Astrocyte (in vitro differentiated cells and primary cell): Measurements from ENCODE around the gene SCT.

Experiments
- CTCF ChIP-seq: IDR thresholded peaks from 2 replicates; pipeline ENCODE4 v1.5.1; 2011; ENCODE audit warnings: low read depth, mild to moderate bottlenecking, inconsistent platforms, low read length, moderate library complexity; ENCODE audit not compliant: insufficient read depth
- EZH2 ChIP-seq: IDR thresholded peaks from 2 replicates; pipeline ENCODE4 v1.6.1; 2012; ENCODE audit warnings: mild to moderate bottlenecking, low read length, inconsistent platforms; ENCODE audit not compliant: insufficient read depth

DNA sequence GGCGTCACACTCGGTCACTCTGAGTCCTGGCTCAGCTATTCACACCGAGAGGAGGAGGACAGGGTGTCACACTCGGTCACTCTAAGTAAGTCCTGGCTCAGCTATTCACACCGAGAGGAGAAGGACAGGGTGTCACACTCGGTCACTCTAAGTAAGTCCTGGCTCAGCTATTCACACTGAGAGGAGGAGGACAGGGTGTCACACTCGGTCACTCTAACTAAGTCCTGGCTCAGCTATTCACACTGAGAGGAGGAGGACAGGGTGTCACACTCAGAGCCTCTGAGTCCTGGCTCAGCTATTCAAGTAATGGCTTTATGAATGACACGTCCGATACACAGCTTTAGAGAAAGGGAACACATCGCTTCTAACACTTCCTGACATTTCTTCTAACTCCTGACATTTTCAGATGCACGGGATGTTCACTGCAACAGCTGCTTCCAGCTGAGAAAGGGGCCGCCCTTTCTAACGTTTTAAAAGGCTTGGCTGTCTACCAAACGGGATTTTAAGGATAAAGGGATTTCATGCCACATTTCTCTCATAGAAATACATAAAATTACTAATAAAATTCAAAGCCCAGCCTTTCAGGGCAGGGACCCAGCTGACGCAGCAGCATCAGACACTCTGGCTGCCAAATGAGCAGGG, 38.2 kb upstream of the SCT start:
- no peak for TF ChIP-seq CTCF
- no peak for TF ChIP-seq EZH2
